HG03064 (cell line): ENCODE results near the gene SAMM50.

ENCODE experiments used
- ATAC-seq: cut with Tn5 transposase; IDR thresholded peaks from one replicate; pipeline ENCODE4 v1.9.1; 2021; ENCODE audit warnings: low read depth; ENCODE audit not compliant: unreplicated experiment

Gene SAMM50

DNA sequence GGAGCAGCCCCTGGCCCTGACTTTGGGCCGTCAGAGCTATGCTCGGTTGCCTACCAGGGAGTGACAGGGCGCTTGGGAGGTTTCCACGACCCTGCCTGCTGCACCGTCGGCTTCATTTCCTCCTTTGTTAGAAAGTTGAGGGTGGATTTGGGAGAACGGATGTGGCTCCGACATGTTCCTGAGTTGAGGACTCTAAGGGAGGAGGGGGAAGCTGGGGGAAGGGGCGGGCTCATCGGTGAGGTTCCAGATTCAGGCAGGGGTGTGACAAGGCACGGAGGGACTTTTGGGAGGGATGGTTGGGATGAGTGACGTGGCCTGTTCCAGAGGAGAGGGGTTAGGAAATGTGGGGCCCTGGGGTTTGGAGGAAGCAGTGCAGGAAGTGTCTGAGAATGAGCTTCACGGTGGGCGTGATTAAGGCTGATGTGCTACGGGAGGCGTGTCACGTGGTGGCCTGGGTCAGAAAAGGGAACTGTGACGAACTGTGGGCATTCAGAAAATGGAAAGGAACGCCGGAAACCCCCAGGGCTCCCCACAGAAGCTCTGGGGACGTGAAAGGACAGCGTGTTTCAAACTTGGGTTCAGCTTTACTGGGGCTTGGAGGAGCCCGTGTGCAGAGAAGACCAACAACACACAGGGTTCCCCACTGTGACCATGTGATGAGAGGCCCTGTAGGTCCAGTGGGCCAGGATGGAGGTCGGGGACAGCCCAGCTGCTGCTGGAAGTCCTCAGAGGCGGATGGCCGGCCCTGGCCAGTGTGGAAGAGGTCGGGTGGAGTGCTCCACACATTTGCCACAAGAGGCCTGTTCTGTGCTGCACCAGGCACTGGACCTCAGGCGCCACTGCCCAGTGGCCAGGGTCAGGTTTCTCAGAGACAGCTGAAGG lies 71.6 kb downstream of the SAMM50 start:
- no peak for ATAC-seq

DNA sequence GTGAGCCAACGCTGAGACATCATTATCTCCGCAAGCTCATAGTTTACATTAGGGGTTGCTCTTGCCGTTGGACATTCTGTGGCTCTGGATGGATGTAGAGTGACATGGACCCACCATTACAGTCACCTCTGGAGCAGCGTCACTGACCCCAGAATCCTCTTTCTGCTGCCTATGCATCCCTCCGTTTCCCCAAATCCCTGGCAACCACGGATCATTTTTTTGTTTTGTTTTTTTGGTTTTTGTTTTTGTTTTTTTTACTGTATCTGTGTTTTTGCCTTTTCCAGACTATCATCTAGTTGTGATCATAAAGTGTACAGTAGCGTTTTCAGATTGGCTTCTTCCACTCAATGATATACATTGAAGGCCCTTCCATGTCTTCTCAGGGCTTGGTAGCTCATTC lies 72.8 kb downstream of the SAMM50 start:
- ATAC-seq: no peak

DNA sequence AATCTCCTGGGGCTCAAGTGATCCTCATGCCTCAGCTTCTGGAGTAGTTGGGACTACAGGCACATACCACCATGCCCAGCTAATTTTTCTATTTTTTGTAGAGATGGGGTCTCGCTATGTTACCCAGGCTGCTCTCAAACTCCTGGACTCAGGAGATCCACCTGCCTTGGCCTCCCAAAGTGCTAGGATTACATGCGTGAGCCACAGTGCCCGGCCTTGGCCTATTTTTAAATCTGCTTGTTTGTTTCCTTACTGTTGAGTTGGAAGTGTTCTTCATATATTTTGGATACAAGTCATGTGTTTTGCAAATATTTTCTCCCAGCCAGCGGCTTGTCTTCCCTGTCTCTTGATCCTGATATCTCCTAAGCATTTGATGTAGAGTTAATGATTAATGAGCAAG lies 73.8 kb downstream of the SAMM50 start:
- no peak for ATAC-seq

DNA sequence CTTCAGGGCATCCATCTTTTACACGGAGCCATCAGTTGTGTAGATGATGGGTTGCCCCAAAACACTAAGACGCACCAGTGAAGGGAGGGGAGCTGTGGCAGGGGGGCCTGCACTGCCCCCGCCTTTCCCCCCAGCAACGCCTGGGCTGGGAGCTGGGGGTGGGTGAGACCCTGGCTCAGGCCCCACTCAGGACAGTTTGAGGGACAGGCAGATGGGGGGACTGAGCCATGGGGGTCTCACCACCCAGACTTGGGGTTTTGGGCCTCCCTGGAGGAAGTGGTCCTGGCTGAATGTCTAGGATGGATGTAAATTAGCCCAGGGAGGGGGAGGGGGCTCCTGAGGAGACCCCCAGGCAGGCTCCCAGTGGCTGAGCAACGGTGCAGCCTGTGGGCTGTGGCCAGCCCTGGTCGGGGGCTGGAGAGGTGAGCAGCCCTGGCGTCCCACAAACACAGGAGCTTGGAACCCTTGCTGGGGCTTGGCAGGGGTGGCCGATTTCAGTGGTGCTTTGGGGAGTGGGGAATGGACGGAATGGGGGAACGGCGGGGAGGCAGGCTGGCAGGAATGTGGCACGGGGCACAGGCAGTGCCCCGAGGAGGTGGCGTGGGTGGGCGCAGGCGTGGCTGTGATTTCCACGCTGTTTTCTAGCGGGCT lies 74.9 kb downstream of the SAMM50 start:
- no peak for ATAC-seq

DNA sequence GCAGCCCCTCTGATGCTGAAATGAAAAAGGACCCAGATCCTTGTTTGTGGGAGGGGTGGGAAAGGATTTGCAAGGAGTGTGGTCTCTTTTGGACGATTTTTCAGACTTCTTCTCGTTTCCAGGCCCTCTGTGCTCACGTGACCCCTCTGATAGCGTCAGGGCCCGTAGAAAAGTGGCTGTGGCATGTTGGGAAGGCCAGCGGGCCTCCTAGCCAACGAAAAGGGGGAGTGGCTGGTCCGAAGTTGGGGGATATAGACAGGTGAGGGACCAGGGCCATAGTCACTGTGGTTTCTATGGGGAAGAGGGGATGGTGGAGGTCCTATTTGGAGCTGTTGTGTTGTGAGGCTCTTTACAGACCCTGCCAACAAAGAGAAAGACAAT lies 75.5 kb downstream of the SAMM50 start:
- ATAC-seq: no peak

DNA sequence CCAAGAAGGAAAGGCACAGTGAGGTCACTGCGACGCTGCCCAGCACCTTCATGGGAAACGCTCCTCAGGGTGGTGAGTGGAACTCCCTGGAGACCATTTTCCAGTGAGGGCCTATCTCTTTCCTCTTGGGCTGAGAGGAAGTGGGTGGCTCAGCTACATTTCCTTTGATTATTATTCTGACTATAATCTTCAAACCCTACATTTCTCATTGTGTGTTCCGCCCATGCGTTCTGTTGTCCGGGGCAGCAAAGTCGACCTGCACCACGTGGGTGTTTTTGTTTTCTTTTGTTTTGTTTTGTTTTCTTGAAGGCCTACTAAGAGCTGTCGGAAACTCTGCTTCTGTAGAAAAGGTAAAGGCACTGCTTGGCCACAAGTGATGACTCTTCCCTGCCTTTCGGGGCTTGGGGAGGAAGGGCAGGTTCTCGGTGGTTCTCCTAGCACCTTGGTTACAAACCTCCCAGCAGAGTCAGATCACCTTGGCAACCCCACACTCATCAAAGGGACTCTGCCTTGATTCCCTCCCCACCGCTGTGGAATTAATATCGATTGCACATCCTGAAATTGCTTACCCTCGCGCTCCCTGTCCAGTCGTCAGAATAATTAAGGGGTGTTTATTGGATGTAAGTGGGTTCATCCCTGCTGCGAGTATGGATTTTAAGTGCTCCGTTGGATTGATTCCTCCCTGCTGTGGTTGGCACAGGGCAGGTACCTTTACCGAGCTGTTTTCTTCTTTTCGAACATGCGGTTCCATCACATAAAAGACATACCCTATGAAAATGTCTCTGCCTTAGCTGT lies 76.1 kb downstream of the SAMM50 start:
- ATAC-seq: no peak

DNA sequence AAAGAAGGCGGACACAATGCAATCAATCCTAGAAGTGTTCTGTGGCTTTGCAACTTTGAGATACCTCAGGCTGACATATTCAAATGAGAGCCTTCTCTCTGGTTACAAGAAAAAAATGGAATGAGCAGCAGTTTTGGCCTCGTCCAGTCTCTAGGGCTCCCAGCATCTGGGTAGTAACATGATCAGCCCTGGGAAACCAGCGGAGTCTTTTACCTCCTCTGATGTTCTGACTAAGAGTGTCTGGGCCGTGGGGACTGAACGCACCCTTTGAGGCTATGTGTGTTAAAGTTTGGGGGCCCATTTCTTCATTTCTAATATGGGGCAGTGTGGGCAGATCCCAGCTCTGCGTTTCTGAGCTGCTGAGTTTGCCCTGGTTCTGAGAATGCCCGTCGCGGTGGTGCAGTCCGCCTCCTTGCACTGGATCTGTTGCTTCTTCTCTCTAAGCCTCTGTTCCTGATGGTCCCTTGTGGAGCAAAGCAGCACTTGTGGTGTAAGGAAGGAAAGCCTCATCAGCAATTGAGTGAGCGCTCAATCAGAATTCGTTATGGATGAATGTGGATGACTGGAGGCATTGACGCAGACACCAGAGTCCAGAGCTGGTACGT lies 77.0 kb downstream of the SAMM50 start:
- no peak for ATAC-seq

DNA sequence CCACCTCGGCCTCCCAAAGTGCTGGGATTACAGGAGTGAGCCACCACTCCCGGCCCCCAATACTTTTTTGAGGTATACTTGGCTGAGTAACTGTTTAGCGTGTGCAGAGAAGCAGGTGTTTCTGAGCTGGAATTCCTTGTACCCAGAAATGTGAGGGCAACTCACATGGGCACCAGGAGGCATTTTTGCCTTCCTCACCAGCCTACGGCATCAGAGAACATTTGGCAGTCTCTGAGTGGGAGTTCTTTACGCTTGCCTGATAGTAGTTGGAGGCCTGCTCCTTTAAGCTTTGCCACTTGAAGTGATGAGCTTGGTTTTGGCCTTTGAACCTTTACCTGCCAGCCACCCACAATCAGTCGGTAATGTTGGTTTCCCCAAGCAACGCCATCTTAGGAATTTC lies 78.0 kb downstream of the SAMM50 start:
- ATAC-seq: no peak

DNA sequence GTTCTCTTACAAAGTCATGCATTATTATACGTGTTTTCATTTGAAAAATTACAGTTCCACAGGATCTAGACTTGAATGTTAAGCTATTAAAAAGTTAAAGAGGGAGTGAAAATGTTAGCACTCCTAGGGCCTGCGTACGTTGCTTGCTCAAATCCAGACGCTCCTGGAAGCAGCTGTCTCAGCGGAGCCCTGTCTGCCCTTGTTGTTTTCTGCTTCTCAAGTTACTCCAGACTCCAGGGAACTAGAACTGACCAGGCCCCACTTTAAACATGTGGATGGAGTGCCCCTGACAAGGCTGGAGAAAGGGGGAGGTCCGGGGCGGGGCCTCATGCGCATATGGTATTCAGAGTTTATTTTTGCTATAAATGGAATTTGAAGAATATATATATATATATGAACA lies 78.5 kb downstream of the SAMM50 start:
- no peak for ATAC-seq

DNA sequence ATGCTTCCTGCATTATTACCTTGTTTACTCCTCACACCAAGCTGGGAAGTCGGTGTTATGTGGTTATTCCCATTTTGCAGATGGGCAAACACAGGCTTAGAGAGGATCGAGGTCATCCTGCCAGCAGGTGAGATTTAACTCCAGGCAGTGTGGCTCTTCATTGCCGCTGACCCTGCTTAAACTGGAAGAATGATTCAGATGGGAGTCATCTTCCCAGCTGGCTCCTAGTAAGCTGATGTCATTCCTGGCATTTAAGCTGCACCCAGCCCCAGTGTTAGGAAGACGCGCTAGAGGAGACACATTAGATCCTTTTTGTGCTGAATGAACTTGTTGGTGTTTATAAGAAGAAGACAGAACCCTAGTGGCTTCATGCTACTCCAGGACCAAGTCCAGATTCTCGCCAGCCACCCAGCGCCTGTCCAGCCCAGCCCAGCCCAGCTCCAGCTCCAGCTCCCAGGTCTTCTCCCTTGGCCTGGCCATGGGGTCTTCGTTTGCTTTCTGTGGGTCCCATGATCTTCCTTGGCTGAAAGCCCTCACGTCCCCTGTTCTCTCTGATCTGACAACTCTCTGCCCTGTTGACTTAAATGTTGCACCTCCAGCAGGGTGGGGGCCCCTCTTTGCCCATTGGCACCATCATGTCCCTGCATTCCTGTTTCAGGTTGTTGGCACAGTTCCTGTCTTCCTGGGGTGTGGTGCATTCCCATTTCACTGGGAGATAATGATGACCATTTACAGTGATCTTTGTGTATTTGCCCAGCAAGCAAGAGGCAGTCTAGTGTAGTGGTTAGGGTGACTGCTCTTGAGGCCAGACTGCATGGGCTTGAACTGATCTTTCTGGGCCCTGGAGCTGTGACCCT lies 82.5 kb downstream of the SAMM50 start:
- no peak for ATAC-seq

DNA sequence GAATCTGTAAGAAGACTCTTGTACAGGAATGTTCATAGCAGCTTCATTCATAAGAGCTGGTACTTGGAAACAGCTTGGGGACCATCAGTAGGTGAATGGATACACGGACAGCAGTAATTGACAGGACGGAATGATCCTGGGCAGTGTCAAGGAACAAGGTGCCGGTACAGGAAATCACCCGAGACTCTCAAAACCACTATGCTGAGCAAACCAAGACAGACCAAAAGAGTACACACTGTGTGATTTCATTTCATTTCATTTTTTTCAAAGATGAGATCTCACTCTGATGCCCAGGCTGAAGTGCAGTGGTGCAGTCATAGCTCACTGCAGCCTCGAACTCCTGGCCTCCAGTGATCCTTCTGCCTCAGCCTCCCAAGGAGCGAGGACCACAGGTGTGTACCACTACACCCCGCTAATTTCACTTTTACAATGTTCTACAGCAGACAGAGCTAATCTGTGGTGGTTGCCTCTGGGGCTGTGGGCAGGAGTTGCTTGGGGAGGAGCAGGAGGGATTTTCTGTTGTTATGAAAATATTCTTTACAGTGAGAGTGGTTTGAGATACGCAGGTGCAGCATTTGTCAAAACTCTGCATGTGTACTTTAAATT lies 84.4 kb downstream of the SAMM50 start:
- ATAC-seq: no peak

DNA sequence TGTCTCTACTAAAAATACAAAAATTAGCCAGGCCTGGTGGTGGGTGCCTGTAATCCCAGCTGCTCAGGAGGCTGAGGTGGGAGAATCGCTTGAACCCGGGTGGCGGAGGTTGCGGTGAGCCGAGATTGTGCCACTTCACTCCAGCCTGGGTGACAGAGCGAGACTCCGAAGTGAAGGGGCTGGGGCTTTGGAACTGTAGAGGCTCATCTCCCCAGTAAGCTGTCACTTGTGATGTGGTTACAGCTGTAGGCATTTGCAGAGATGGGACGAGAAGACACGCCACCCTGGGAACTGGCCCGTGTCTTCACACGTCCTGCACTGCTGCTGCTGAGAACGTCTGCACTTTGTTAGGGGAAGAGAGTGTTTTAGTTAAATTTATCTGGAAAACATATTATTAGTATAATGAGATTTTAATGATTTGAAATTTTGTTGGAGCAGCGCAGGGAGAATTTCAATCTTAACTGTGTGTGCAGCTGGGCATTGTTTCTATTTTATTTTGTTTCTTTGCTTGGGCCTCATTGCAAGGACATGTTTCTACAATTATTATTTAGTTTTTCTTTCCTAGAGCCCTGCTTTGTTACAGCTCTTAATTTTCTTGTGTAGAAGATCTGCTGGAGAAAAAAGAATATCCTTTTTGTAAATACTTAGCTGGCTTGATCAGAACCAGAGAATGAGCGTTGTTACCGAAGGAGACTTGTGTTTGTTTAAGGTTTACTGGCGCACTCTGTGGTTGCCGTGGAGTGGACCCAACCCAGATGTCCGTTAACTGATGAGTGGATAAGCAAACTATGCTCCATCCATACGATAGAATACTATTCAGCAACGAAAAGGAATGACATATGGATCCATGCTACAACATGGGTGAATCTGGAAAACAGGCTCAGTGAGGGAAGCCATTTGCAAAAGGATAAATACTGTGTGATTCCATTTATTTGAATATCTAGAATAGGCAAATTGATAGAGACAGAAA lies 87.3 kb downstream of the SAMM50 start:
- peak; percentile 69 for ATAC-seq

DNA sequence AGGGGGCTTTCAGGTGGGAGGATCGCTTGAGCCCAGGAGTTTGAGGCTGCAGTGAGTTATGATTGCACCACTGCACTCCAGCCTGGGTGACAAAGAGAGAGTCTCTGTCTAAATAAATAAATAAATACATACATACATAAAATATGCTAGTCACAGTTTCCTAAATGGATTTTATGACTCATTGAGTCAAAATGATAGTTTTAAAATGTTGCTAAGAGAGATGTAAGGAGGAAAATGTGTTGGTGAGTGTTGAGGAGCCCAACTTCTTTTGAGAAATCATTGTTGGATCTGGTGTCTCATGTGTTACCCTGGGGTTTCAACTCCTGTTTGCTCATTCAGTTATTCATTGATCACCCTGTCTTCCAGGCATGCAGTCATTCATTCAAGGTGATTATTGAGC lies 89.9 kb downstream of the SAMM50 start:
- ATAC-seq: no peak
